Measurements from ENCODE around the gene TPM3. TPM values are rescaled to one million over a fixed set of nuclear protein-coding genes. Genes with fewer than 3 reads are reported as not detected.

The TPM3 gene
- total RNA-seq, 2 experiments from 2014 or later: 235 to 420 TPM

DNA sequence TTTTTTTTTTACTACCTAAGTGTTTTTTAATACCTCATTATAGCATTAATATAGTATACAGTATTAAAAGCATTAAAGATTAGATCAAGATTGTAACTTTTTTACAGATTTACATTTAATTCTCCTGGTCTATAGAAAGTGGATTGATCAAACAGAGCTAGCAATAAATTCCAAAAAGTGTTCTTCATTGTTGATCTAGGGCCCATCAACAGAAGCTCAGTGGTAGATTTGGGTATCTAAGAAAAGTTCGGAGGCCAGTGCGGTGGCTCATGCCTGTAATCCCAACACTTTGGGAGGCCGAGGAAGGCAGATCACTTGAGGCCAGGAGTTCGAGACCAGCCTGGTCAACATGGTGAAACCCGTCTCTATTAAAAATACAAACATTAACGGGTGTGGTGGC is 49.5 kb downstream of the TPM3 start:
- no peak overlapping the region for H3K4me2 ChIP-seq (ENCODE audit: low read length)
- no peak overlapping the region for H3K27ac ChIP-seq (ENCODE audit: low read depth, low read length, poor library complexity, severe bottlenecking)
- no peaks in the 10 kb centered on the region for H3K79me2 ChIP-seq (ENCODE audit: insufficient read depth, low read depth, low read length)
- no peak overlapping the region for H2AFZ ChIP-seq (ENCODE audit: low read length)
- no peaks in the 10 kb centered on the region for H3K36me3 ChIP-seq (ENCODE audit: insufficient read depth, low read length)
- H3K4me3 ChIP-seq (ENCODE audit: low read depth, low read length, poor library complexity, severe bottlenecking): no peak overlapping the region
- no peaks in the 10 kb centered on the region for H3K4me1 ChIP-seq (ENCODE audit: insufficient read depth, low read length, poor library complexity, severe bottlenecking)
- H4K20me1 ChIP-seq (ENCODE audit: insufficient read depth, low read length): no peaks in the 10 kb centered on the region
- ChIA-PET CTCF (ENCODE audit: unreplicated experiment) (no interaction called here), POLR2A (interaction anchor here (0.6 kb wide), 1 partner anchor 15 kb away, joined by 5 read pairs; no protein-coding TSS in a partner anchor)
- H3K9me3 ChIP-seq (ENCODE audit: low read length): no peaks in the 10 kb centered on the region
- H3K9me2 ChIP-seq (ENCODE audit: insufficient read depth, low read length): no peaks in the 10 kb centered on the region
- no peak for TF ChIP-seq EZH2phosphoT487 (IDR thresholded peaks at IDR 0.05; ENCODE audit: borderline replicate concordance, low read depth, low read length)
- TF ChIP-seq, protein P1, sequence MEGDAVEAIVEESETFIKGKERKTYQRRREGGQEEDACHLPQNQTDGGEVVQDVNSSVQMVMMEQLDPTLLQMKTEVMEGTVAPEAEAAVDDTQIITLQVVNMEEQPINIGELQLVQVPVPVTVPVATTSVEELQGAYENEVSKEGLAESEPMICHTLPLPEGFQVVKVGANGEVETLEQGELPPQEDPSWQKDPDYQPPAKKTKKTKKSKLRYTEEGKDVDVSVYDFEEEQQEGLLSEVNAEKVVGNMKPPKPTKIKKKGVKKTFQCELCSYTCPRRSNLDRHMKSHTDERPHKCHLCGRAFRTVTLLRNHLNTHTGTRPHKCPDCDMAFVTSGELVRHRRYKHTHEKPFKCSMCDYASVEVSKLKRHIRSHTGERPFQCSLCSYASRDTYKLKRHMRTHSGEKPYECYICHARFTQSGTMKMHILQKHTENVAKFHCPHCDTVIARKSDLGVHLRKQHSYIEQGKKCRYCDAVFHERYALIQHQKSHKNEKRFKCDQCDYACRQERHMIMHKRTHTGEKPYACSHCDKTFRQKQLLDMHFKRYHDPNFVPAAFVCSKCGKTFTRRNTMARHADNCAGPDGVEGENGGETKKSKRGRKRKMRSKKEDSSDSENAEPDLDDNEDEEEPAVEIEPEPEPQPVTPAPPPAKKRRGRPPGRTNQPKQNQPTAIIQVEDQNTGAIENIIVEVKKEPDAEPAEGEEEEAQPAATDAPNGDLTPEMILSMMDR (conservative IDR thresholded peaks at IDR 0.05; ENCODE audit: low read length): no peak
- BruUV-seq (replicated peaks): no TSS peak
- DNase-seq (ENCODE audit: low spot score): no peak
- intact Hi-C loops (cut with micrococcal nuclease; ENCODE audit: unreplicated experiment): no loop called here

DNA sequence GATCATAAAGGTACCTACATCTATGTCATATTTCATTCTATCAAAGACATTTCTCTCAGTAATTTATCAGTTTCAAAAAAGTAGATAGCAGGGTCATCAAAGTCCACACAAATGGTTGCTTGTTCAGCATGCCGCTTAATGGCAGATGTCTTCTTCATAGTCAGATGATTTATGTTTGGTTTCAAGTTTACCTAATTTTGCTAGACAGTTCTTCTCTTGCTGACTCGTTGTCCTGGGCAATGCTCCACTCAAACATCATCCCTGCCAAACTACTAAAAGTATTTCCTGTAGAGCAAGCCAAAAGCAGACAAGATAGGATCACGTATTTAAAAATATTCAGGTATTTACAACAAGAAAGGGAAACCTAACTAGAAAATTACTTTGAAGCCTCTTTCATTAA is 50.7 kb downstream of the TPM3 start:
- no peaks in the 10 kb centered on the region for H3K79me2 ChIP-seq (ENCODE audit: insufficient read depth, low read depth, low read length)
- H3K4me1 ChIP-seq (ENCODE audit: insufficient read depth, low read length, poor library complexity, severe bottlenecking): no peaks in the 10 kb centered on the region
- ChIA-PET POLR2A (no interaction called here), CTCF (ENCODE audit: unreplicated experiment) (no interaction called here)
- no TSS peak for BruUV-seq (replicated peaks)
- H3K27ac ChIP-seq (ENCODE audit: low read depth, low read length, poor library complexity, severe bottlenecking): no peak overlapping the region
- H3K4me2 ChIP-seq (ENCODE audit: low read length): no peak overlapping the region
- no peak for TF ChIP-seq EZH2phosphoT487 (IDR thresholded peaks at IDR 0.05; ENCODE audit: borderline replicate concordance, low read depth, low read length)
- TF ChIP-seq, protein P1 (conservative IDR thresholded peaks at IDR 0.05; ENCODE audit: low read length): no peak
- H2AFZ ChIP-seq (ENCODE audit: low read length): no peak overlapping the region
- H4K20me1 ChIP-seq (ENCODE audit: insufficient read depth, low read length): no peaks in the 10 kb centered on the region
- no peak for DNase-seq (ENCODE audit: low spot score)
- H3K4me3 ChIP-seq (ENCODE audit: low read depth, low read length, poor library complexity, severe bottlenecking): no peak overlapping the region
- no peaks in the 10 kb centered on the region for H3K9me3 ChIP-seq (ENCODE audit: low read length)
- intact Hi-C loops (cut with micrococcal nuclease; ENCODE audit: unreplicated experiment): no loop called here
- H3K36me3 ChIP-seq (ENCODE audit: insufficient read depth, low read length): no peaks in the 10 kb centered on the region
- no peaks in the 10 kb centered on the region for H3K9me2 ChIP-seq (ENCODE audit: insufficient read depth, low read length)

DNA sequence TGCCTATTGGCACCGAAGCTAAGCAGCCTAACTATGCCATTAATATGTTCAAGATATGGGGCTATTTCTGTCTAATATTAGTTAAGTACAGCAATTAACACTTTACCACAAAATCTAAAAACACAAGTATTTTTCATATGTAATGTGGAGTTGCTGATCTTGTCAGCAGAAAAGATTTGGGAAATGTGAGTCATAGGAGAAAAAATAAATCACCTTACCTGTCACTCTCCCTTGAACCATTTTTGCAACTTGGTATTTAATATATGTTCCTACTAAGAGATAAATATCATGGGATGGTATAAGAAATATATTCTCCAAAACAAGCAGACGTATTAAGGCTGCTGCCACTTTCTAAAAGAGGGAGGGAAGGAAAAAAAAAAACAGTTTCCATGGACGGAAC is 54.0 kb downstream of the TPM3 start:
- Histone ChIP-seq H3K9me3 (ENCODE audit: low read length) (no peaks in the 10 kb centered on the region), H3K27ac (ENCODE audit: low read depth, low read length, poor library complexity, severe bottlenecking) (no peak overlapping the region), H3K36me3 (ENCODE audit: insufficient read depth, low read length) (no peaks in the 10 kb centered on the region), H3K4me1 (ENCODE audit: insufficient read depth, low read length, poor library complexity, severe bottlenecking) (no peaks in the 10 kb centered on the region), H3K79me2 (ENCODE audit: insufficient read depth, low read depth, low read length) (no peaks in the 10 kb centered on the region), H3K4me3 (ENCODE audit: low read depth, low read length, poor library complexity, severe bottlenecking) (no peak overlapping the region), H3K9me2 (ENCODE audit: insufficient read depth, low read length) (no peaks in the 10 kb centered on the region), H4K20me1 (ENCODE audit: insufficient read depth, low read length) (no peaks in the 10 kb centered on the region), H2AFZ (ENCODE audit: low read length) (no peak overlapping the region), H3K4me2 (ENCODE audit: low read length) (no peak overlapping the region)
- POLR2A ChIA-PET: interaction anchor here (0.6 kb wide), 2 partner anchors 12 to 114 kb away, joined by 3 to 6 read pairs; no protein-coding TSS in a partner anchor
- intact Hi-C loops (cut with micrococcal nuclease; ENCODE audit: unreplicated experiment): no loop called here
- TF ChIP-seq EZH2phosphoT487 (IDR thresholded peaks at IDR 0.05; ENCODE audit: borderline replicate concordance, low read depth, low read length): no peak
- TF ChIP-seq, protein P1 (conservative IDR thresholded peaks at IDR 0.05; ENCODE audit: low read length): no peak
- CTCF ChIA-PET (ENCODE audit: unreplicated experiment): no interaction called here
- DNase-seq (ENCODE audit: low spot score): no peak
- BruUV-seq (replicated peaks): no TSS peak

Data from OCI-LY7 (cell line).